AG04450 (cell line): ENCODE results near the gene TCTA. TPM values are rescaled to one million over a fixed set of nuclear protein-coding genes. Genes with fewer than 3 reads are reported as not detected.

ENCODE experiments used
- CTCF ChIA-PET: fragments of 300-600, 350-600 bp; formaldehyde crosslinking; extraction: SDS; loops from one replicate; lab custom pipeline; 2022; ENCODE audit warnings: antibody characterized with exemption, inconsistent platforms; lab: Charles Lee
- POLR2A ChIA-PET: fragments of 350-600 bp; formaldehyde crosslinking; extraction: SDS; loops from one replicate; lab custom pipeline; 2021; ENCODE audit warnings: antibody characterized with exemption, inconsistent platforms; lab: Yijun Ruan, JAX
- DNase-seq: peaks from one replicate; pipeline ENCODE4 v3.0.0-alpha.2; 2011; ENCODE audit warnings: low read depth, low spot score
- H3K27ac ChIP-seq: one replicate; pipeline ENCODE4 v1.5.1; 2012; ENCODE audit warnings: low read depth, low read length, control low read depth
- H3K27me3 ChIP-seq: one replicate; pipeline ENCODE4 v1.6.0; 2012; ENCODE audit warnings: low read length; ENCODE audit not compliant: control insufficient read depth, insufficient read depth
- H3K4me3 ChIP-seq: 2 replicates; pipeline ENCODE4 v1.5.1; 2011; ENCODE audit warnings: mild to moderate bottlenecking, low read depth, low read length, control low read depth
- H3K9me3 ChIP-seq: 2 replicates; pipeline ENCODE4 v1.5.1; 2012; ENCODE audit warnings: low read length; ENCODE audit not compliant: control insufficient read depth, insufficient read depth
- polyA plus RNA-seq: library from polyadenylated mRNA; depleted of rRNA; stranded (reverse); fragments of >200 nt; gene quantifications from 2 replicates; pipeline ENCODE4 v1.2.3, GENCODE V29; 2011
- TF ChIP-seq, protein P1 (sequence below): IDR thresholded peaks from 2 replicates; pipeline ENCODE4 v1.5.1; 2011; ENCODE audit warnings: low read depth, low read length, control low read depth, inconsistent platforms

Gene TCTA
- polyA plus RNA-seq, 1 experiment, result 30.4 TPM

DNA sequence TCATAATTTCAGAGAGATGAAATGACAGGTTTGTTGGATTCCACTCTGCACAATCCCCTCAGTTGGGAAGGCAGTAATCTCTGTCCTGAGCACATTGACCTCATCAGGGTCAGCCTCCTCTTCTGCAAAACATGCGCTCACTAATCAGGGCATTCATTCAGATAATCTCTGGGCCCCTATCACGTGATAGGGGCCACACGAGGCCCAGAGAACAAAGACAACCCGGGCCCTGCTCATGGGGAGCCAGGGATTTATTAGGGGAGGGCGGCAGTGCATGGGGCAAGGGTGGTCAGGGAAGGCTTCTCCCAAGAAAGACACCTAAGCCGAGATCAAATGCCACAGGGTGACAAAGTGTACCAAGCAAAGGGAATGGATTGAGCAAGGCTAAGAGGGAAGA, 1.1 kb downstream of the TCTA start:
- ChIA-PET POLR2A (interaction anchor here (1.4 to 2.9 kb wide), 2 partner anchors 16 to 73 kb away, joined by 3 to 27 read pairs; partner anchors contain the start of genes NICN1 and USP4), CTCF (interaction anchor here (1.0 kb wide), 1 partner anchor 13 kb away, joined by 4 read pairs; no protein-coding TSS in a partner anchor)

DNA sequence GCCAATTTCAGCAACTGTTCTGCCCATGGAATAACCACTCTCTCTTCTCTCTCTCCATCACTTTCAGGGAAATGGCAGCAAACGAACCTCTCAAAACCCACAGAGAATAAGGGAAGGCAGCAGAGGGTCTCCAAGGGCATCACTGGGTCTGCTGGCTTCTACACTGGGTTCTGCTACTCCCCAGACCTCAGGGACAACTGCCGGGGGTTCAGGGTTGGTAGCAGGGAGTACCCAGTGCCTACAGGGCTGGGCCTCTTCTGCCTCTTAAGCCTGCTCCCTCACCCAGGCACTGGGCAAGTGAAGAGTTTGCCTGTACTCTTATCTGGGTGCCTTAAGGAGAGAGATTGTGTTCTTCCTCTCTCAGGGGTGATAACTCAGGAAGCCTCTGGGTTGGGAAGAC, 2.5 kb downstream of the TCTA start:
- no peak overlapping the region for H3K4me3 ChIP-seq

More for the DNA sequence above, 1.1 kb downstream of the TCTA start:
- DNase-seq, result no peak
- Histone ChIP-seq H3K4me3 (peak overlapping the region; percentile 97), H3K27ac (no peak overlapping the region), H3K9me3 (no peaks in the 10 kb centered on the region), H3K27me3 (no peaks in the 10 kb centered on the region)
- TF ChIP-seq, protein P1, sequence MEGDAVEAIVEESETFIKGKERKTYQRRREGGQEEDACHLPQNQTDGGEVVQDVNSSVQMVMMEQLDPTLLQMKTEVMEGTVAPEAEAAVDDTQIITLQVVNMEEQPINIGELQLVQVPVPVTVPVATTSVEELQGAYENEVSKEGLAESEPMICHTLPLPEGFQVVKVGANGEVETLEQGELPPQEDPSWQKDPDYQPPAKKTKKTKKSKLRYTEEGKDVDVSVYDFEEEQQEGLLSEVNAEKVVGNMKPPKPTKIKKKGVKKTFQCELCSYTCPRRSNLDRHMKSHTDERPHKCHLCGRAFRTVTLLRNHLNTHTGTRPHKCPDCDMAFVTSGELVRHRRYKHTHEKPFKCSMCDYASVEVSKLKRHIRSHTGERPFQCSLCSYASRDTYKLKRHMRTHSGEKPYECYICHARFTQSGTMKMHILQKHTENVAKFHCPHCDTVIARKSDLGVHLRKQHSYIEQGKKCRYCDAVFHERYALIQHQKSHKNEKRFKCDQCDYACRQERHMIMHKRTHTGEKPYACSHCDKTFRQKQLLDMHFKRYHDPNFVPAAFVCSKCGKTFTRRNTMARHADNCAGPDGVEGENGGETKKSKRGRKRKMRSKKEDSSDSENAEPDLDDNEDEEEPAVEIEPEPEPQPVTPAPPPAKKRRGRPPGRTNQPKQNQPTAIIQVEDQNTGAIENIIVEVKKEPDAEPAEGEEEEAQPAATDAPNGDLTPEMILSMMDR, result no peak

DNA sequence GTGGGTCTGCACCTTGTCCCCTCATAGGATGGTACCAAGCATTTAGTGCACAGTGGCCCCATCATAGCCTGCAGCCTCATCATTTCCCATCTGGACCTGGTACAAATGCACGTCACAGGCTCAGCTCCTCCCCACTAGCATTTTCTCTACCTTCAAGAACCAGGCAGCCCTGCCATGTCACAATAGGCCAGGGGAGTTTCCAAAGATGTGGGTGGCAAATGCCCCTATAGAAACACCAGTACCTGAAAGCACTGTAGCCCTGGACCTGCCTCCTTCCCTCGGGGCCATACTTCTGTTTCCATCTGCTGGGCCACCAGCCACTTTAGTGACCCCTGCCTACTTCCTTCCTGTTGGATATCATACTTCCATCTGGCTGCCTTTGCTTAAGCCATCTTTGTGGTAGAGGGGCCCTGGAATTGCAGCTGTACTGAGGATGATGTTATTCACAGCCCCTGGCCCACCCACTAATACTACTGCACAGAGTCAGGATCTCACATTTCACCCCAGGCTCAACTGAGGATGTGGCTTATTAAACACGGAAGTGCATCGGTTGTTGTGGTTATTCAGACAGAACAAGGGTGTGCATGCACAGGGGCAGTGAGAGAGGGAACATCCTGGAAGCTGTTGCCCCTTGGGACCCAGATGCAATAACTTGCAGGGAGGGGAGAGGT, 3.8 kb downstream of the TCTA start:
- ChIA-PET CTCF (no interaction called here), POLR2A (interaction anchor here (0.6 kb wide), 1 partner anchor 103 kb away, joined by 3 read pairs; no protein-coding TSS in a partner anchor)
- TF ChIP-seq, protein P1, result no peak
- H3K9me3 ChIP-seq, result no peaks in the 10 kb centered on the region
- H3K4me3 ChIP-seq, result no peak overlapping the region
- H3K27ac ChIP-seq, result no peak overlapping the region
- no peak for DNase-seq
- H3K27me3 ChIP-seq, result no peaks in the 10 kb centered on the region

More for the DNA sequence above, 2.5 kb downstream of the TCTA start:
- TF ChIP-seq, protein P1, result no peak
- no peak for DNase-seq
- Histone ChIP-seq H3K27ac (no peak overlapping the region), H3K27me3 (no peaks in the 10 kb centered on the region), H3K9me3 (no peaks in the 10 kb centered on the region)
- ChIA-PET CTCF (no interaction called here), POLR2A (no interaction called here)

DNA sequence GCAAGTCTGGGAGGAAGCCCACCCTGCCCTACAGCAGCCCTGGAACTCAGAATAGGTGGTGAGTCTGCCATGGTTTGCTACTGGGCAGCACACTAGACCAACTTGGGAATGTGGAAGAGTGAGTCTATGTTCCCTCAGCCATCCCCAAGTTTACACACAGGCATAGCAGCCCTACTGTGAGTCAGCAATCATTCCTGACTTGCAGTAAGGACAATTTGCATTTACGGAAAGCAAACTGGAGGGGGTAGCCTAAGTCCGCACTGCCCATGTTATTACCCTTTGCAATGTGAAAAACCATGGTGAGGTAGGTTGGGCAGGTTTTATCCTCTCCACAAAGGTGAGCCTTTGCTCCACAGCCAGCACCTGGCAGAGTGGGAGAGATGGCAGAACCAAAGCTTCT, 4.6 kb downstream of the TCTA start:
- DNase-seq, result no peak
- H3K27ac ChIP-seq, result no peak overlapping the region
- POLR2A ChIA-PET, result interaction anchor here (0.5 to 0.8 kb wide), 3 partner anchors 12 to 103 kb away, joined by 3 to 7 read pairs (median 4); partner anchors contain the start of gene NICN1
- no peaks in the 10 kb centered on the region for H3K27me3 ChIP-seq
- no peaks in the 10 kb centered on the region for H3K9me3 ChIP-seq
- no peak overlapping the region for H3K4me3 ChIP-seq
- TF ChIP-seq, protein P1, result no peak
- CTCF ChIA-PET, result no interaction called here

DNA sequence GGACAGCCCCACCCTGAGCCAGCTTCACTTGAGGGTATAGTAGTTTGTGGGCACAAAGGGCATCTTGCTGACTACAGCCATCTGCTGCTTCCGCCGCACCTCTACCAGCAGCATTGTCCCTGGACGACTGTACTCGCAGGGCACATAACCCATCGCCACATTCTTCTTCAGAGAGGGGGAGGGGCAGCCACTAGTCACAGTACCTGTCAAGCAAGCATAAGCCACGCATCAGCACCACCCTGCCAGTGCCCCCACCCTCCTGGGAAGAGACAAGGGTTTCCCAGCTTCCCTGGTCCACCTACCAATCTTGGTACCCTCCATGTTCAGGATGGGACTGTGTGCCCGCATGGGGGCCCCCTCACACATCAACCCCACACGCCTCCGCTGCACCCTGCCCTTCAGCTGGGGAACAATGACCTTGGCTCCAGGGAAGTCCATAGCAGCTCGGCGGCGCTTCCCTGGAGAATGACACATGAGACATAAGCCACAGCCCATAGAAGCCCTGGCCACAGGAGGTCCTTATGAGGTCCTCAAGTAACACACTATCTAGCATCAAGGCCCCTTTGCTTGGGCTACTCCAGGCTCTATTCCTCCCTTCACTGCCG, 5.4 kb downstream of the TCTA start:
- ChIA-PET CTCF (no interaction called here), POLR2A (interaction anchor here (0.8 kb wide), 1 partner anchor 11 kb away, joined by 4 read pairs; the partner anchor contains the start of gene NICN1)
- TF ChIP-seq, protein P1, result no peak
- H3K27ac ChIP-seq, result no peak overlapping the region
- no peaks in the 10 kb centered on the region for H3K9me3 ChIP-seq
- DNase-seq, result no peak
- H3K27me3 ChIP-seq, result no peaks in the 10 kb centered on the region
- H3K4me3 ChIP-seq, result no peak overlapping the region
